Activated CD8-positive, alpha-beta T cell treated with anti-CD3 and anti-CD28 coated beads, Interleukin-2, amount 10 ng/mL, durations not matched to agents 7 days and 5 days (primary cell): ENCODE results near the gene GRM7. TPM values are rescaled to one million over a fixed set of nuclear protein-coding genes. Genes with fewer than 3 reads are reported as not detected.

ENCODE experiments used
- ATAC-seq: fragments of 150-1000 bp; cut with Tn5 transposase; one replicate; pipeline ENCODE4 v1.10.0; 2021; ENCODE audit warnings: moderate library complexity
- CTCF ChIA-PET: fragments of 350-600 bp; sonication (Branson Sonifier 250); formaldehyde crosslinking; loops from one replicate; lab custom pipeline; 2021; ENCODE audit warnings: antibody characterized with exemption; lab: Charles Lee
- POLR2A ChIA-PET: fragments of 350-600 bp; sonication (Branson Sonifier 250); formaldehyde crosslinking; loops from one replicate; lab custom pipeline; 2021; ENCODE audit warnings: antibody characterized with exemption; lab: Charles Lee
- DNase-seq: peaks from one replicate; pipeline ENCODE4 v3.0.0-alpha.2; 2020
- H3K27ac Mint-ChIP-seq: one replicate; pipeline ENCODE4 v1.8.0; 2021; ENCODE audit warnings: mild to moderate bottlenecking, mixed read lengths
- H3K27me3 Mint-ChIP-seq: one replicate; pipeline ENCODE4 v1.8.0; 2021; ENCODE audit warnings: low read depth, mixed read lengths
- H3K36me3 Mint-ChIP-seq: one replicate; pipeline ENCODE4 v1.8.0; 2021; ENCODE audit warnings: low read depth, mixed read lengths
- H3K4me1 Mint-ChIP-seq: one replicate; pipeline ENCODE4 v1.8.0; 2021; ENCODE audit warnings: low read depth, mixed read lengths
- H3K4me3 Mint-ChIP-seq: one replicate; pipeline ENCODE4 v1.8.0; 2021; ENCODE audit warnings: mild to moderate bottlenecking, mixed read lengths
- H3K9me3 Mint-ChIP-seq: one replicate; pipeline ENCODE4 v1.8.0; 2022; ENCODE audit warnings: mixed read lengths; ENCODE audit not compliant: insufficient read depth
- total RNA-seq, 2 experiments: library from RNA; stranded (reverse); gene quantifications; one replicate each; pipeline ENCODE4 v1.2.3, GENCODE V29; 2021

The GRM7 gene
- total RNA-seq, 2 experiments from 2014 or later: not detected

GRCh38 chr3:7700977-7701376, 840.1 kb downstream of the GRM7 start:
- H3K36me3 Mint-ChIP-seq: no peaks in the 10 kb centered on the region
- no peaks in the 10 kb centered on the region for H3K27me3 Mint-ChIP-seq
- H3K4me3 Mint-ChIP-seq: no peak overlapping the region
- ATAC-seq (no peak), DNase-seq (no peak)
- CTCF ChIA-PET: no interaction called here
- no peak overlapping the region for H3K27ac Mint-ChIP-seq
- POLR2A ChIA-PET: no interaction called here
- no peaks in the 10 kb centered on the region for H3K9me3 Mint-ChIP-seq
- H3K4me1 Mint-ChIP-seq: no peaks in the 10 kb centered on the region

GRCh38 chr3:7707187-7707586, 846.3 kb downstream of the GRM7 start:
- ChIA-PET POLR2A (no interaction called here), CTCF (no interaction called here)
- DNase-seq (no peak), ATAC-seq (no peak)
- H3K27me3 Mint-ChIP-seq: no peaks in the 10 kb centered on the region
- H3K4me1 Mint-ChIP-seq: no peaks in the 10 kb centered on the region
- no peak overlapping the region for H3K27ac Mint-ChIP-seq
- no peaks in the 10 kb centered on the region for H3K9me3 Mint-ChIP-seq
- no peak overlapping the region for H3K4me3 Mint-ChIP-seq
- no peaks in the 10 kb centered on the region for H3K36me3 Mint-ChIP-seq

- CTCF ChIA-PET: no interaction called here
- Mint-ChIP-seq H3K27ac (no peak overlapping the region), H3K4me1 (no peaks in the 10 kb centered on the region), H3K36me3 (no peaks in the 10 kb centered on the region), H3K4me3 (no peak overlapping the region), H3K27me3 (no peaks in the 10 kb centered on the region), H3K9me3 (no peaks in the 10 kb centered on the region)
- ATAC-seq (no peak), DNase-seq (no peak)
- POLR2A ChIA-PET: no interaction called here
Observed at GRCh38 chr3:7709376-7710082, 848.6 kb downstream of the GRM7 start.

GRCh38 chr3:7710284-7710683, 849.4 kb downstream of the GRM7 start:
- Mint-ChIP-seq H3K4me1 (no peaks in the 10 kb centered on the region), H3K36me3 (no peaks in the 10 kb centered on the region), H3K4me3 (no peak overlapping the region), H3K27ac (no peak overlapping the region), H3K9me3 (no peaks in the 10 kb centered on the region), H3K27me3 (no peaks in the 10 kb centered on the region)
- ChIA-PET POLR2A (no interaction called here), CTCF (no interaction called here)
- ATAC-seq (no peak), DNase-seq (no peak)

- CTCF ChIA-PET: no interaction called here
- Mint-ChIP-seq H3K9me3 (no peaks in the 10 kb centered on the region), H3K4me1 (no peaks in the 10 kb centered on the region), H3K27ac (no peak overlapping the region), H3K27me3 (no peaks in the 10 kb centered on the region), H3K36me3 (no peaks in the 10 kb centered on the region), H3K4me3 (no peak overlapping the region)
- DNase-seq (no peak), ATAC-seq (no peak)
- POLR2A ChIA-PET: no interaction called here
Observed at GRCh38 chr3:7713724-7714123, 852.8 kb downstream of the GRM7 start.

- H3K9me3 Mint-ChIP-seq: no peaks in the 10 kb centered on the region
- H3K4me1 Mint-ChIP-seq: no peaks in the 10 kb centered on the region
- H3K36me3 Mint-ChIP-seq: no peaks in the 10 kb centered on the region
- CTCF ChIA-PET: no interaction called here
- DNase-seq (no peak), ATAC-seq (no peak)
- H3K27ac Mint-ChIP-seq: no peak overlapping the region
- POLR2A ChIA-PET: no interaction called here
- H3K27me3 Mint-ChIP-seq: no peaks in the 10 kb centered on the region
- H3K4me3 Mint-ChIP-seq: no peak overlapping the region
Observed at GRCh38 chr3:7720649-7721297, 859.9 kb downstream of the GRM7 start.

- CTCF ChIA-PET: no interaction called here
- no peaks in the 10 kb centered on the region for H3K9me3 Mint-ChIP-seq
- DNase-seq (no peak), ATAC-seq (no peak)
- H3K4me1 Mint-ChIP-seq: no peaks in the 10 kb centered on the region
- H3K4me3 Mint-ChIP-seq: no peak overlapping the region
- POLR2A ChIA-PET: no interaction called here
- H3K27ac Mint-ChIP-seq: no peak overlapping the region
- H3K36me3 Mint-ChIP-seq: no peaks in the 10 kb centered on the region
- no peaks in the 10 kb centered on the region for H3K27me3 Mint-ChIP-seq
Observed at GRCh38 chr3:7721869-7722268, 861.0 kb downstream of the GRM7 start.

- CTCF ChIA-PET: no interaction called here
- no peak overlapping the region for H3K4me3 Mint-ChIP-seq
- H3K36me3 Mint-ChIP-seq: no peaks in the 10 kb centered on the region
- H3K27me3 Mint-ChIP-seq: no peaks in the 10 kb centered on the region
- DNase-seq: no peak
- H3K9me3 Mint-ChIP-seq: no peaks in the 10 kb centered on the region
- no peak for ATAC-seq
- POLR2A ChIA-PET: no interaction called here
- H3K4me1 Mint-ChIP-seq: no peaks in the 10 kb centered on the region
- H3K27ac Mint-ChIP-seq: no peak overlapping the region
Observed at GRCh38 chr3:7728566-7729519, 867.9 kb downstream of the GRM7 start.

- POLR2A ChIA-PET: no interaction called here
- no peak overlapping the region for H3K4me3 Mint-ChIP-seq
Observed at GRCh38 chr3:7733933-7734332, 873.0 kb downstream of the GRM7 start.

GRCh38 chr3:7734456-7734855, 873.5 kb downstream of the GRM7 start:
- Mint-ChIP-seq H3K9me3 (no peaks in the 10 kb centered on the region), H3K4me1 (no peaks in the 10 kb centered on the region), H3K4me3 (no peak overlapping the region), H3K27ac (no peak overlapping the region), H3K27me3 (no peaks in the 10 kb centered on the region), H3K36me3 (no peaks in the 10 kb centered on the region)
- ChIA-PET POLR2A (no interaction called here), CTCF (no interaction called here)
- no peak for DNase-seq
- no peak for ATAC-seq

More at GRCh38 chr3:7733933-7734332, 873.0 kb downstream of the GRM7 start:
- ATAC-seq: no peak
- H3K4me1 Mint-ChIP-seq: no peaks in the 10 kb centered on the region
- DNase-seq: no peak
- H3K27me3 Mint-ChIP-seq: no peaks in the 10 kb centered on the region
- CTCF ChIA-PET: no interaction called here
- no peak overlapping the region for H3K27ac Mint-ChIP-seq
- H3K9me3 Mint-ChIP-seq: no peaks in the 10 kb centered on the region
- no peaks in the 10 kb centered on the region for H3K36me3 Mint-ChIP-seq

GRCh38 chr3:7737263-7737662, 876.3 kb downstream of the GRM7 start:
- ChIA-PET POLR2A (no interaction called here), CTCF (no interaction called here)
- H3K9me3 Mint-ChIP-seq: no peaks in the 10 kb centered on the region
- no peak overlapping the region for H3K4me3 Mint-ChIP-seq
- ATAC-seq (no peak), DNase-seq (no peak)
- no peaks in the 10 kb centered on the region for H3K36me3 Mint-ChIP-seq
- no peak overlapping the region for H3K27ac Mint-ChIP-seq
- no peaks in the 10 kb centered on the region for H3K27me3 Mint-ChIP-seq
- no peaks in the 10 kb centered on the region for H3K4me1 Mint-ChIP-seq

- ChIA-PET CTCF (no interaction called here), POLR2A (no interaction called here)
- Mint-ChIP-seq H3K4me3 (no peak overlapping the region), H3K9me3 (no peaks in the 10 kb centered on the region), H3K36me3 (no peaks in the 10 kb centered on the region), H3K27me3 (no peaks in the 10 kb centered on the region), H3K27ac (no peak overlapping the region), H3K4me1 (no peaks in the 10 kb centered on the region)
- ATAC-seq (no peak), DNase-seq (no peak)
Observed at GRCh38 chr3:7739754-7740153, 878.8 kb downstream of the GRM7 start.
